ENCODE results near the gene TMEM39B. TPM values are rescaled to one million over a fixed set of nuclear protein-coding genes. Genes with fewer than 3 reads are reported as not detected.

TMEM39B gene
- total and polyA plus RNA-seq, 2 of the 4 experiments (the other 2 are of a cell fraction): 6.5 to 28.7 TPM

- no peak overlapping the region for H3K4me3 ChIP-seq (ENCODE audit: insufficient read depth, low read depth, low read length)
- TF ChIP-seq RAD21 (IDR thresholded peaks at IDR 0.05; ENCODE audit: low read length): no peak
- TF ChIP-seq FOS (IDR thresholded peaks at IDR 0.05; ENCODE audit: low read depth, low read length): peak; percentile 59; the same call in 1 of the 2 replicates
Measured at GRCh38 chr1:32100807-32101708, 28.3 kb downstream of the TMEM39B start.

More at GRCh38 chr1:32100807-32101708, 28.3 kb downstream of the TMEM39B start:
- peak overlapping the region; percentile 81; the same call in 1 of the 2 replicates for H3K23ac ChIP-seq (ENCODE audit: low read depth, low read length)
- peaks cover 15% of the 10 kb centered on the region for H3K9me1 ChIP-seq (ENCODE audit: insufficient read depth, low read length)
- peaks cover 27% of the 10 kb centered on the region for H3K36me3 ChIP-seq (ENCODE audit: control insufficient read depth, insufficient read depth, low read length)
- in situ Hi-C loops (cut with MboI; ENCODE audit: low sequenced_read_pairs) (no loop called here), intact Hi-C loops (cut with micrococcal nuclease) (no loop called here), dilution Hi-C loops (cut with HindIII; ENCODE audit: low sequenced_read_pairs, unreplicated experiment) (no loop called here)
- no TSS peak for BruUV-seq (replicated peaks)
- H2BK120ac ChIP-seq (ENCODE audit: low read depth, low read length): peak overlapping the region; percentile 88
- peak overlapping the region in 1 of 2 experiments; percentile 75; a peak in 1 of 4 replicates for H4K8ac ChIP-seq (ENCODE audit: low read depth in 2 of 2, low read length in 2 of 2)
- H3K9ac ChIP-seq (ENCODE audit: low read depth, low read length): peak overlapping the region; percentile 45; the same call in 1 of the 2 replicates
- H3K79me1 ChIP-seq (ENCODE audit: low read depth in 1 of 2, low read length in 2 of 2): peaks cover 4 to 34% of the 10 kb centered on the region in 2 experiments; a peak in 2 of 4 replicates
- peak overlapping the region; percentile 88 for H2AK9ac ChIP-seq (replicated peaks; ENCODE audit: low read depth, low read length, poor library complexity)
- H2BK5ac ChIP-seq (ENCODE audit: low read depth, low read length, poor library complexity, severe bottlenecking): peak overlapping the region; percentile 89
- peak overlapping the region; percentile 16; the same call in 1 of the 2 replicates for H3K56ac ChIP-seq (ENCODE audit: extremely low read depth, insufficient read depth, low read length)
- peak overlapping the region; percentile 73 for H3K27ac ChIP-seq (ENCODE audit: insufficient read depth, low read length)
- peak overlapping the region; percentile 99 for H2AK5ac ChIP-seq (ENCODE audit: low read depth, low read length)
- WGBS, 2 experiments (ENCODE audit: extremely low coverage in 2 of 2, insufficient read length in 1 of 2): no CpG with 5 or more reads among the region's 9 CpGs
- peaks cover 11% of the 10 kb centered on the region for H3K4me1 ChIP-seq (ENCODE audit: control insufficient read depth, insufficient read depth, low read length)
- peak overlapping the region; percentile 92 for H3K4ac ChIP-seq (ENCODE audit: low read depth, low read length)
- H2BK15ac ChIP-seq (ENCODE audit: low read depth, low read length): peak overlapping the region; percentile 72; the same call in 2 of the 3 replicates
- DNase-seq (peak; percentile 75), ATAC-seq (ENCODE audit: low read depth) (peak; percentile 78)
- peak overlapping the region; percentile 91 for H3K14ac ChIP-seq (replicated peaks; ENCODE audit: low read depth, low read length)
- H3K27me3 ChIP-seq (ENCODE audit: control insufficient read depth, insufficient read depth, low read length): no peaks in the 10 kb centered on the region
- peaks cover 10% of the 10 kb centered on the region; the same call in 1 of the 2 replicates for H4K20me1 ChIP-seq (ENCODE audit: insufficient read depth, low read length)
- peak overlapping the region; percentile 93 for H2BK20ac ChIP-seq (ENCODE audit: low read depth, low read length)
- peak overlapping the region; percentile 78 for H4K5ac ChIP-seq (ENCODE audit: low read depth, low read length)
- ChIA-PET POLR2A (ENCODE audit: unreplicated experiment) (no interaction called here), CTCF (interaction anchor here (0.5 kb wide), 1 partner anchor 23 kb away, joined by 3 read pairs; no protein-coding TSS in a partner anchor)
- H3K4me2 ChIP-seq (ENCODE audit: low read depth, low read length): peak overlapping the region; percentile 96
- H4K91ac ChIP-seq (ENCODE audit: insufficient read depth, low read depth, low read length): peak overlapping the region; percentile 72
- peak overlapping the region; percentile 94 for H3K18ac ChIP-seq (ENCODE audit: low read depth, low read length)
- H2AFZ ChIP-seq (replicated peaks; ENCODE audit: low read length, poor library complexity): no peak overlapping the region
- no peaks in the 10 kb centered on the region for H3K9me3 ChIP-seq (ENCODE audit: control insufficient read depth, insufficient read depth, low read length)

Data from IMR-90 (cell line).